Activated CD8-positive, alpha-beta T cell treated with anti-CD3 and anti-CD28 coated beads for 36 hours (primary cell): Measurements from ENCODE around the gene ZNF483. TPM values are rescaled to one million over a fixed set of nuclear protein-coding genes. Genes with fewer than 3 reads are reported as not detected.
"Not testable (repeated sequence)": the region's sequence is repeated elsewhere in the genome, so short reads cannot be mapped to it uniquely, and the experiment has no call there.

Source experiments
- ATAC-seq: fragments of 200-7000 bp; cut with Tn5 transposase; one replicate; pipeline ENCODE4 v1.10.0; 2021; ENCODE audit warnings: mild to moderate bottlenecking, moderate library complexity
- CTCF ChIA-PET: fragments of 350-600 bp; sonication (Branson Sonifier 250); formaldehyde crosslinking; loops from one replicate; lab custom pipeline; 2021; ENCODE audit warnings: antibody characterized with exemption; lab: Charles Lee
- POLR2A ChIA-PET: fragments of 350-600 bp; sonication (Branson Sonifier 250); formaldehyde crosslinking; loops from one replicate; lab custom pipeline; 2021; ENCODE audit warnings: antibody characterized with exemption; lab: Charles Lee
- DNase-seq: peaks from one replicate; pipeline ENCODE4 v3.0.0-alpha.2; 2020
- H3K27ac Mint-ChIP-seq: one replicate; pipeline ENCODE4 v1.8.0; 2021; ENCODE audit warnings: mild to moderate bottlenecking, mixed read lengths
- H3K27me3 Mint-ChIP-seq: one replicate; pipeline ENCODE4 v1.8.0; 2021; ENCODE audit warnings: mixed read lengths
- H3K36me3 Mint-ChIP-seq: one replicate; pipeline ENCODE4 v1.8.0; 2021; ENCODE audit warnings: low read depth, mixed read lengths
- H3K4me1 Mint-ChIP-seq: one replicate; pipeline ENCODE4 v1.8.0; 2021; ENCODE audit warnings: low read depth, mixed read lengths
- H3K4me3 Mint-ChIP-seq: one replicate; pipeline ENCODE4 v1.8.0; 2021; ENCODE audit warnings: mild to moderate bottlenecking, moderate library complexity, mixed read lengths
- H3K9me3 Mint-ChIP-seq: one replicate; pipeline ENCODE4 v1.8.0; 2021; ENCODE audit warnings: mixed read lengths
- intact Hi-C: fragments of 100-400 bp; cut with micrococcal nuclease; formaldehyde crosslinking; loops from one replicate; pipeline ENCODE4 v1.10.0; 2022
- total RNA-seq, 2 experiments: library from RNA; stranded (reverse); gene quantifications; one replicate each; pipeline ENCODE4 v1.2.3, GENCODE V29; 2021
- TF ChIP-seq, protein P1 (sequence below): fragments of 200-600 bp; IDR thresholded peaks from one replicate; pipeline ENCODE4 v1.8.0; 2022; ENCODE audit warnings: antibody characterized with exemption, mild to moderate bottlenecking

Gene ZNF483
- total RNA-seq, 2 experiments from 2014 or later = 2.6 to 2.8 TPM

DNA sequence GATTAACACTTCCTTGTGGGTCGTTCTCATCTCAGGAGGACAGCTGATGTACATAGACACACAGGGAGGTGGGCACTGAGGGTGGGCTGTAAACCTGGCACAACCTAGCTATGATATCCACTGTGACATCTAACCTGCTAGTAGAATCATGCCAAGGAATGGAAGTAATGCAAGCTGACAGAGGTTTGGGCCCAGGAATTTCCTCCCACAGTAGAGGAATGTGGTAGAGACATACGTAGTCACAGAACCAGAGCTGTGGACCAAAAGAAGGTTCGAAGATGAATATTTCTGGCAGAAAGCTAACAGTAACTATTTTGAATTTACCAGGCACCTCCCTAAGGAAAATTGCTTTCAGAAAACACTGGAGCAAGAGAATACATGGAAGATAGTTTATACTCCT lies 90.9 kb downstream of the ZNF483 start:
- CTCF ChIA-PET = interaction anchor here (0.6 to 1.4 kb wide), 3 partner anchors 18 to 373 kb away, joined by 3 to 4 read pairs (median 3); no protein-coding TSS in a partner anchor
- Mint-ChIP-seq H3K36me3 (no peaks in the 10 kb centered on the region), H3K27me3 (peaks cover 7% of the 10 kb centered on the region)

DNA sequence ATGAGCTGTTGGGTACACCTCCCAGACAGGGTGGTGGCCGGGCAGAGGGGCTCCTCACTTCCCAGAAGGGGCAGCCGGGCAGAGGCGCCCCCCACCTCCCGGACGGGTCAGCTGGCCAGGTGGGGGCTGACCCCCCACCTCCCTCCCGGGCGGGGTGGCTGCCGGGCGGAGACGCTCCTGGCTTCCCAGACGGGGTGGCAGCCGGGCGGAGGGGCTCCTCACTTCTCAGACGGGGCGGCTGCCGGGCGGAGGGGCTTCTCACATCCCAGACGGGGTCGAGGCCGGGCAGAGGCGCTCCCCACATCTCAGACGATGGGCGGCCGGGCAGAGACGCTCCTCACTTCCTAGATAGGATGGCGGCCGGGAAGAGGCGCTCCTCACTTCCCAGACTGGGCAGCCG lies 92.4 kb downstream of the ZNF483 start:
- POLR2A ChIA-PET, H3K4me1 Mint-ChIP-seq, H3K36me3 Mint-ChIP-seq, intact Hi-C loops, H3K9me3 Mint-ChIP-seq, DNase-seq, H3K4me3 Mint-ChIP-seq, H3K27me3 Mint-ChIP-seq, ATAC-seq, H3K27ac Mint-ChIP-seq: not testable (repeated sequence)
- CTCF ChIA-PET = interaction anchor here (1.4 kb wide), 1 partner anchor 20 kb away, joined by 3 read pairs; no protein-coding TSS in a partner anchor

More for the DNA sequence above, 90.9 kb downstream of the ZNF483 start:
- intact Hi-C loops = no loop called here
- Mint-ChIP-seq H3K9me3 (no peaks in the 10 kb centered on the region), H3K4me3 (no peak overlapping the region), H3K27ac (no peak overlapping the region), H3K4me1 (no peaks in the 10 kb centered on the region)
- ATAC-seq (no peak), DNase-seq (no peak)
- POLR2A ChIA-PET = no interaction called here
- TF ChIP-seq, protein P1, sequence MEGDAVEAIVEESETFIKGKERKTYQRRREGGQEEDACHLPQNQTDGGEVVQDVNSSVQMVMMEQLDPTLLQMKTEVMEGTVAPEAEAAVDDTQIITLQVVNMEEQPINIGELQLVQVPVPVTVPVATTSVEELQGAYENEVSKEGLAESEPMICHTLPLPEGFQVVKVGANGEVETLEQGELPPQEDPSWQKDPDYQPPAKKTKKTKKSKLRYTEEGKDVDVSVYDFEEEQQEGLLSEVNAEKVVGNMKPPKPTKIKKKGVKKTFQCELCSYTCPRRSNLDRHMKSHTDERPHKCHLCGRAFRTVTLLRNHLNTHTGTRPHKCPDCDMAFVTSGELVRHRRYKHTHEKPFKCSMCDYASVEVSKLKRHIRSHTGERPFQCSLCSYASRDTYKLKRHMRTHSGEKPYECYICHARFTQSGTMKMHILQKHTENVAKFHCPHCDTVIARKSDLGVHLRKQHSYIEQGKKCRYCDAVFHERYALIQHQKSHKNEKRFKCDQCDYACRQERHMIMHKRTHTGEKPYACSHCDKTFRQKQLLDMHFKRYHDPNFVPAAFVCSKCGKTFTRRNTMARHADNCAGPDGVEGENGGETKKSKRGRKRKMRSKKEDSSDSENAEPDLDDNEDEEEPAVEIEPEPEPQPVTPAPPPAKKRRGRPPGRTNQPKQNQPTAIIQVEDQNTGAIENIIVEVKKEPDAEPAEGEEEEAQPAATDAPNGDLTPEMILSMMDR = no peak

DNA sequence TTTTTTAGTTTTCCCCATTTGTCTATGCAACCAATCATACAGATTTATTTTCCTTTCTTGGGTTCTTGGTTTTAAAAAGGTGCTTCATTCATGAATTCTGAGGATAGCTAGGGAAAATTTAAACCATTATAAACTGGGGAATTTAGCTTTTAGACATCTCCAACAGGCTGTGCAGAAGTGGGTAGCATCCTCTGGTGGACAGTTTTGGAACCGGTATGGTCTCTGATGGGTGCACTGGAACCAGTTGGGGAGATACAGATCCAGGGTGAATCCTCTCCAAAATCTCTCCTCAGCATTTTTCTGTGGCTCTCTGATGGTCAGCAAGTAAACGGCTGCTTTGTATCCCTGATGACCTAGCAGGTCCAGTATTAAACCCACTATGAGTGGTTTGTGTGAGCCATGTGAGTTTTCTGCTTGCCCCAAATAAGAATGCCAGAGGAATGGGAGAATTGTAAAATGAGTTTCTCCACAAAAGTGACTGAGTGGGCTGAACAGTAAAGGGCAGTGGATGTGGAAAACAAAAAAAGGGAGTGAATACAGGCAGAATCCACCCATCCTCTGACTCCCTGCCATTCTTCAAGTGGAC lies 97.0 kb downstream of the ZNF483 start:
- no peaks in the 10 kb centered on the region for H3K4me1 Mint-ChIP-seq
- ATAC-seq (peak; percentile 73), DNase-seq (peak; percentile 52)
- POLR2A ChIA-PET = no interaction called here
- H3K4me3 Mint-ChIP-seq = no peak overlapping the region
- intact Hi-C loops = no loop called here
- H3K36me3 Mint-ChIP-seq = no peaks in the 10 kb centered on the region
- CTCF ChIA-PET = interaction anchor here (0.7 to 1.8 kb wide), 14 partner anchors 9 to 138 kb away, joined by 3 to 25 read pairs (median 3); partner anchors contain the start of genes DNAJC25, ECPAS and ZNF483
- TF ChIP-seq, protein P1 = peak; percentile 73
- H3K27me3 Mint-ChIP-seq = peaks cover 6% of the 10 kb centered on the region
- H3K27ac Mint-ChIP-seq = no peak overlapping the region
- H3K9me3 Mint-ChIP-seq = no peaks in the 10 kb centered on the region

DNA sequence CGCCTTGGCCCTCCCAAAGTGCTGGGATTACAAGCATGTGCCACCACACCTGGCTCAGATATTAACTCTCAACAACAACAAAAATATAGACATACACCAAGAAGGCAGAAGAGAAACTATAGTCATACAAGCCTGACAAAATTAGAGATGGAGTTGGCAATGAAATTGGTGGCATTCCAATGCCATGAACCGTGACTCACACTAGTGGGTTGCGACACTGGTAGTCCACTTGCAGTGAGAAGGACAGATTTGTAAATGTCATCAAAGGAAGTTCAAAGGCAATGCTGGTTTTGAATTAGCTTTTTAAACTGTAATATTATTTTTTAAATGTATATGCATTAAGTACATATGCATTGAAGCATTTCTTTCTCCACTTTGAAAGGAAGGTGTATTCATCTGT lies 97.6 kb downstream of the ZNF483 start:
- DNase-seq = no peak
- Mint-ChIP-seq H3K4me1 (no peaks in the 10 kb centered on the region), H3K9me3 (no peaks in the 10 kb centered on the region), H3K4me3 (no peak overlapping the region), H3K27me3 (peaks cover 6% of the 10 kb centered on the region), H3K36me3 (no peaks in the 10 kb centered on the region), H3K27ac (no peak overlapping the region)
- TF ChIP-seq, protein P1 = no peak
- POLR2A ChIA-PET = no interaction called here
- intact Hi-C loops = no loop called here
- no peak for ATAC-seq
- CTCF ChIA-PET = no interaction called here

Other genes starting within 250 kb of the ZNF483 start
- gene OR2K2, start 195.0 kb upstream of the ZNF483 start, total RNA-seq = not detected
- 10 to 100 TPM; 71.6 to 79.6 TPM for gene ECPAS, start 40.8 kb upstream of the ZNF483 start, total RNA-seq
- gene PTGR1, start 74.5 kb downstream of the ZNF483 start, total RNA-seq = 1 to 10 TPM; 1.7 to 1.8 TPM
- gene DNAJC25, start 106.2 kb downstream of the ZNF483 start, total RNA-seq = 10 to 100 TPM in 1 of 2 experiments, 1 to 10 TPM in 1; 9.6 to 11.0 TPM
- gene GNG10, start 136.4 kb downstream of the ZNF483 start, total RNA-seq = 10 to 100 TPM; 14.3 to 17.2 TPM